Tibial nerve (tissue), 4 donors: ENCODE measurements around the gene MEF2A.

ENCODE experiments used
- EP300 ChIP-seq, 2 donors: sonication (generic); formaldehyde crosslinking; IDR thresholded peaks; one replicate each; pipeline ENCODE4 v1.6.1; 2017; ENCODE audit warnings: antibody characterized with exemption in 2 of 2, mild to moderate bottlenecking in 1 of 2
- POLR2A ChIP-seq, 2 donors: fragments of 450-650 bp; IDR thresholded peaks; one replicate each; pipeline ENCODE4 v1.6.1; 2017; ENCODE audit warnings: antibody characterized with exemption in 2 of 2, mild to moderate bottlenecking in 2 of 2, moderate library complexity in 2 of 2
- TF ChIP-seq, protein P1 (sequence below), 5 experiments: fragments of 200-600 bp in 3 of 5; fragments of 450-650 bp in 2 of 5; sonication (generic) in 3 of 5; IDR thresholded peaks; one replicate each; pipeline ENCODE4 v1.5.1; 2016 to 2019; ENCODE audit warnings: antibody characterized with exemption in 5 of 5, mild to moderate bottlenecking in 3 of 5, moderate library complexity in 2 of 5

- TF ChIP-seq, protein P1, sequence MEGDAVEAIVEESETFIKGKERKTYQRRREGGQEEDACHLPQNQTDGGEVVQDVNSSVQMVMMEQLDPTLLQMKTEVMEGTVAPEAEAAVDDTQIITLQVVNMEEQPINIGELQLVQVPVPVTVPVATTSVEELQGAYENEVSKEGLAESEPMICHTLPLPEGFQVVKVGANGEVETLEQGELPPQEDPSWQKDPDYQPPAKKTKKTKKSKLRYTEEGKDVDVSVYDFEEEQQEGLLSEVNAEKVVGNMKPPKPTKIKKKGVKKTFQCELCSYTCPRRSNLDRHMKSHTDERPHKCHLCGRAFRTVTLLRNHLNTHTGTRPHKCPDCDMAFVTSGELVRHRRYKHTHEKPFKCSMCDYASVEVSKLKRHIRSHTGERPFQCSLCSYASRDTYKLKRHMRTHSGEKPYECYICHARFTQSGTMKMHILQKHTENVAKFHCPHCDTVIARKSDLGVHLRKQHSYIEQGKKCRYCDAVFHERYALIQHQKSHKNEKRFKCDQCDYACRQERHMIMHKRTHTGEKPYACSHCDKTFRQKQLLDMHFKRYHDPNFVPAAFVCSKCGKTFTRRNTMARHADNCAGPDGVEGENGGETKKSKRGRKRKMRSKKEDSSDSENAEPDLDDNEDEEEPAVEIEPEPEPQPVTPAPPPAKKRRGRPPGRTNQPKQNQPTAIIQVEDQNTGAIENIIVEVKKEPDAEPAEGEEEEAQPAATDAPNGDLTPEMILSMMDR (IDR thresholded peaks at IDR 0.05): no peak
- TF ChIP-seq POLR2A (IDR thresholded peaks at IDR 0.05): no peak
- no peak for TF ChIP-seq EP300 (IDR thresholded peaks at IDR 0.05)
These were observed 15.7 kb upstream of the MEF2A start for GRCh38 chr15:99550077-99550476.
